ENCODE results near the gene NOL3.

Gene NOL3

GRCh38 chr16:67151431-67152097 is 18.8 kb upstream of the NOL3 start:
- no peak for TF ChIP-seq CTCF (conservative IDR thresholded peaks at IDR 0.05; ENCODE audit: low read depth, low read length)
- Histone ChIP-seq H3K27me3 (ENCODE audit: insufficient read depth, low read depth) (no peaks in the 10 kb centered on the region), H4K20me1 (ENCODE audit: insufficient read depth) (no peaks in the 10 kb centered on the region), H3K4me3 (IDR thresholded peaks at IDR 0.05; ENCODE audit: insufficient read depth, low read depth, low read length) (no peak overlapping the region), H3K27ac (no peak overlapping the region), H3K4me1 (ENCODE audit: low read depth, poor library complexity, severe bottlenecking) (peaks cover 2% of the 10 kb centered on the region), H3K9ac (no peak overlapping the region), H3K36me3 (ENCODE audit: insufficient read depth) (no peaks in the 10 kb centered on the region), H3K4me2 (peak overlapping the region; percentile 86; the same call in 1 of the 2 replicates), H3K79me2 (ENCODE audit: insufficient read depth, low read depth) (no peaks in the 10 kb centered on the region), H2AFZ (ENCODE audit: low read depth) (no peak overlapping the region)

GRCh38 chr16:67154578-67155294 is 15.6 kb upstream of the NOL3 start:
- H4K20me1 ChIP-seq (ENCODE audit: insufficient read depth) = no peaks in the 10 kb centered on the region
- peaks cover 15% of the 10 kb centered on the region for H3K4me1 ChIP-seq (ENCODE audit: low read depth, poor library complexity, severe bottlenecking)
- no peak overlapping the region for H2AFZ ChIP-seq (ENCODE audit: low read depth)
- TF ChIP-seq CTCF (conservative IDR thresholded peaks at IDR 0.05; ENCODE audit: low read depth, low read length) = no peak
- H3K27me3 ChIP-seq (ENCODE audit: insufficient read depth, low read depth) = no peaks in the 10 kb centered on the region
- no peaks in the 10 kb centered on the region for H3K79me2 ChIP-seq (ENCODE audit: insufficient read depth, low read depth)
- H3K9ac ChIP-seq = no peak overlapping the region
- no peak overlapping the region for H3K4me3 ChIP-seq (IDR thresholded peaks at IDR 0.05; ENCODE audit: insufficient read depth, low read depth, low read length)
- no peaks in the 10 kb centered on the region for H3K36me3 ChIP-seq (ENCODE audit: insufficient read depth)
- H3K27ac ChIP-seq = no peak overlapping the region
- H3K4me2 ChIP-seq = no peak overlapping the region

DNA sequence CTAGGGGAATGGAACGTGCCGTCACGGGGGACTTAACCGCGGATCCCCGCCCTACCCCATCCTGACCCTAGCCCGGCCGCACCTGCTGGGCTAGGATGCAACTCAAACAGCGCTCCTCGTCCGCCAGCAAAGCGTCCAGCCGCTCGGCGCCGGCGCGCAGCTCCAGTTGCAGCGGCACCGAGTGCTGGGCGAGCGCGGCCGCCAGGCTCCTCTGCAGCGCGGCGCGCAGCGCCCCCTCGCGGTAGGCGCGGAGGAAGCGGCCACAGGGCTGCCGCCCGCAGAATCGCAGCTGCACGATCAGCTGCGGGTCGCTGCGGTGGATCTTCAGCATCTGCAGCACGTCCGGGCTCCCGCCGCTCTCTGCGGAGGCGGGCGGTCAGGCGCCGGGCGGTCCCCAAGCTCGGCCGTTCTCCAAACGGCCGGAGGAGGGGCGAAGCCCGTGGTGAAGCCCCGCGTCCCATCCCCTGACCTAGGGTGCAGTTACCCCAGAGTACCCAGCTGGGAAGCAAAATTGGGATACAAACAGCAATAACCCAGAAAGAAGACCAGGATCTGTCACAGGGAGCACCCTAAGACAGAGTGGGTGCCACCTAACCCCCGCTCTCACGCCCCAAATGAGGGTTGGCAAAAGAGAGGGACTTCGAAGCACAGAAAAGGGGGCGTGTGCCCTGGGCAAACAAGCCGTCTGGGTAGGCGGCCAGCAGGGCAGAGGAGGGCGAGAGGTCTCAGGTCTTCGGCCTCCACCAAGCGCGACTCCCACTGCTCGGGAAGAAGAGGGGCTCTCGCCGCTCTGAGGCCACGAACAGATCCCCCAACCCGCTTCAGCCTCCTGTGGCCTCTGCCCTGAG is 14.8 kb upstream of the NOL3 start:
- Histone ChIP-seq H3K27me3 (ENCODE audit: insufficient read depth, low read depth) (no peaks in the 10 kb centered on the region), H2AFZ (ENCODE audit: low read depth) (no peak overlapping the region), H3K4me1 (ENCODE audit: low read depth, poor library complexity, severe bottlenecking) (peaks cover 15% of the 10 kb centered on the region), H3K4me3 (IDR thresholded peaks at IDR 0.05; ENCODE audit: insufficient read depth, low read depth, low read length) (no peak overlapping the region), H4K20me1 (ENCODE audit: insufficient read depth) (no peaks in the 10 kb centered on the region), H3K27ac (no peak overlapping the region), H3K36me3 (ENCODE audit: insufficient read depth) (no peaks in the 10 kb centered on the region), H3K4me2 (no peak overlapping the region), H3K79me2 (ENCODE audit: insufficient read depth, low read depth) (no peaks in the 10 kb centered on the region), H3K9ac (no peak overlapping the region)
- TF ChIP-seq CTCF (conservative IDR thresholded peaks at IDR 0.05; ENCODE audit: low read depth, low read length) = peak; percentile 79

GRCh38 chr16:67156143-67156844 is 14.0 kb upstream of the NOL3 start:
- TF ChIP-seq CTCF (conservative IDR thresholded peaks at IDR 0.05; ENCODE audit: low read depth, low read length) = no peak
- Histone ChIP-seq H3K4me1 (ENCODE audit: low read depth, poor library complexity, severe bottlenecking) (peaks cover 16% of the 10 kb centered on the region), H3K79me2 (ENCODE audit: insufficient read depth, low read depth) (no peaks in the 10 kb centered on the region), H3K4me2 (no peak overlapping the region), H2AFZ (ENCODE audit: low read depth) (no peak overlapping the region), H3K27ac (no peak overlapping the region), H3K36me3 (ENCODE audit: insufficient read depth) (no peaks in the 10 kb centered on the region), H3K4me3 (IDR thresholded peaks at IDR 0.05; ENCODE audit: insufficient read depth, low read depth, low read length) (no peak overlapping the region), H3K9ac (no peak overlapping the region), H4K20me1 (ENCODE audit: insufficient read depth) (no peaks in the 10 kb centered on the region), H3K27me3 (ENCODE audit: insufficient read depth, low read depth) (no peaks in the 10 kb centered on the region)
